ENCODE results near the gene CRYL1. TPM values are rescaled to one million over a fixed set of nuclear protein-coding genes. Genes with fewer than 3 reads are reported as not detected.

Gene CRYL1
- total RNA-seq, 1 experiment from 2014 or later: 6.7 TPM

GRCh38 chr13:20512042-20512683 is 13.5 kb downstream of the CRYL1 start:
- intact Hi-C loops (cut with micrococcal nuclease; ENCODE audit: unreplicated experiment): no loop called here
- Histone ChIP-seq H3K4me1 (0 out of 2 replicates have a peak, but pooled peaks cover 4% of the 10 kb centered on the region), H3K9me3 (no peaks in the 10 kb centered on the region), H3K4me3 (ENCODE audit: low read depth, low read length) (no peak overlapping the region), H3K27me3 (replicated peaks; ENCODE audit: control insufficient read depth, insufficient read depth, low read length) (no peaks in the 10 kb centered on the region), H3K36me3 (ENCODE audit: control insufficient read depth, insufficient read depth, low read length) (no peaks in the 10 kb centered on the region)
- H3K4me1 Mint-ChIP-seq (ENCODE audit: low read depth, unreplicated experiment): no peaks in the 10 kb centered on the region
- no peaks in the 10 kb centered on the region for H3K36me3 Mint-ChIP-seq (ENCODE audit: insufficient read depth, unreplicated experiment)
- H3K27me3 Mint-ChIP-seq (ENCODE audit: insufficient read depth, unreplicated experiment): no peaks in the 10 kb centered on the region
- no peak overlapping the region for H3K4me3 Mint-ChIP-seq (ENCODE audit: unreplicated experiment)
- BruUV-seq (replicated peaks): no TSS peak
- ChIA-PET POLR2A (no interaction called here), CTCF (no interaction called here)
- H3K27ac Mint-ChIP-seq (ENCODE audit: unreplicated experiment): no peak overlapping the region
- DNase-seq: peak in 1 of 2 experiments; percentile 25
- TF ChIP-seq CTCF (IDR thresholded peaks at IDR 0.05; ENCODE audit: insufficient read depth in 1 of 2, low read depth in 1 of 2, low read length in 1 of 2, severe bottlenecking in 1 of 2, unreplicated experiment in 1 of 2): no peak
- no peaks in the 10 kb centered on the region for H3K9me3 Mint-ChIP-seq (ENCODE audit: unreplicated experiment)

- DNase-seq: no peak
- H3K27me3 Mint-ChIP-seq (ENCODE audit: insufficient read depth, unreplicated experiment): no peaks in the 10 kb centered on the region
- H3K36me3 Mint-ChIP-seq (ENCODE audit: insufficient read depth, unreplicated experiment): no peaks in the 10 kb centered on the region
- Histone ChIP-seq H3K4me3 (ENCODE audit: low read depth, low read length) (no peak overlapping the region), H3K36me3 (ENCODE audit: control insufficient read depth, insufficient read depth, low read length) (no peaks in the 10 kb centered on the region), H3K27me3 (replicated peaks; ENCODE audit: control insufficient read depth, insufficient read depth, low read length) (no peaks in the 10 kb centered on the region), H3K4me1 (peaks cover 13% of the 10 kb centered on the region; the same call in 1 of the 2 replicates), H3K9me3 (no peaks in the 10 kb centered on the region)
- intact Hi-C loops (cut with micrococcal nuclease; ENCODE audit: unreplicated experiment): no loop called here
- TF ChIP-seq CTCF (IDR thresholded peaks at IDR 0.05; ENCODE audit: insufficient read depth in 1 of 2, low read depth in 1 of 2, low read length in 1 of 2, severe bottlenecking in 1 of 2, unreplicated experiment in 1 of 2): no peak
- H3K9me3 Mint-ChIP-seq (ENCODE audit: unreplicated experiment): no peaks in the 10 kb centered on the region
- POLR2A ChIA-PET: no interaction called here
- H3K4me1 Mint-ChIP-seq (ENCODE audit: low read depth, unreplicated experiment): no peaks in the 10 kb centered on the region
- H3K27ac Mint-ChIP-seq (ENCODE audit: unreplicated experiment): no peak overlapping the region
- CTCF ChIA-PET: interaction anchor here (0.9 kb wide), 1 partner anchor 197 kb away, joined by 3 read pairs; no protein-coding TSS in a partner anchor
- no peak overlapping the region for H3K4me3 Mint-ChIP-seq (ENCODE audit: unreplicated experiment)
- BruUV-seq (replicated peaks): no TSS peak
Measured at GRCh38 chr13:20506696-20507095, 19.0 kb downstream of the CRYL1 start.

- Mint-ChIP-seq H3K9me3 (ENCODE audit: unreplicated experiment) (no peaks in the 10 kb centered on the region), H3K4me1 (ENCODE audit: low read depth, unreplicated experiment) (no peaks in the 10 kb centered on the region), H3K27ac (ENCODE audit: unreplicated experiment) (no peak overlapping the region), H3K4me3 (ENCODE audit: unreplicated experiment) (no peak overlapping the region), H3K36me3 (ENCODE audit: insufficient read depth, unreplicated experiment) (no peaks in the 10 kb centered on the region), H3K27me3 (ENCODE audit: insufficient read depth, unreplicated experiment) (no peaks in the 10 kb centered on the region)
- Histone ChIP-seq H3K36me3 (ENCODE audit: control insufficient read depth, insufficient read depth, low read length) (no peaks in the 10 kb centered on the region), H3K4me3 (ENCODE audit: low read depth, low read length) (no peak overlapping the region), H3K4me1 (peaks cover 13% of the 10 kb centered on the region; the same call in 1 of the 2 replicates), H3K27me3 (replicated peaks; ENCODE audit: control insufficient read depth, insufficient read depth, low read length) (no peaks in the 10 kb centered on the region), H3K9me3 (no peaks in the 10 kb centered on the region)
- POLR2A ChIA-PET: no interaction called here
- intact Hi-C loops (cut with micrococcal nuclease; ENCODE audit: unreplicated experiment): no loop called here
- no peak for DNase-seq
- no TSS peak for BruUV-seq (replicated peaks)
- no peak for TF ChIP-seq CTCF (IDR thresholded peaks at IDR 0.05; ENCODE audit: insufficient read depth in 1 of 2, low read depth in 1 of 2, low read length in 1 of 2, severe bottlenecking in 1 of 2, unreplicated experiment in 1 of 2)
- CTCF ChIA-PET: interaction anchor here (0.6 to 0.9 kb wide), 2 partner anchors 198 to 524 kb away, joined by 3 to 5 read pairs; no protein-coding TSS in a partner anchor
Measured at GRCh38 chr13:20505405-20506366, 20.0 kb downstream of the CRYL1 start.

All from Caco-2 (cell line).